WTC11 (cell line): ENCODE measurements around the gene GHR. TPM values are rescaled to one million over a fixed set of nuclear protein-coding genes. Genes with fewer than 3 reads are reported as not detected.

Source experiments
- ATAC-seq: fragments of 200-7000 bp; cut with Tn5 transposase; 2 replicates; pipeline ENCODE4 v1.10.0; 2021; ENCODE audit warnings: mild to moderate bottlenecking, moderate library complexity
- CTCF ChIA-PET: fragments of 300-600 bp; sonication (Branson Sonifier 250); formaldehyde crosslinking; loops from one replicate; lab custom pipeline; 2021; ENCODE audit warnings: antibody characterized with exemption; lab: Charles Lee
- POLR2A ChIA-PET: fragments of 350-600 bp; sonication (Branson Sonifier 250); formaldehyde crosslinking; loops from one replicate; lab custom pipeline; 2021; ENCODE audit warnings: antibody characterized with exemption; lab: Charles Lee
- DNase-seq: peaks from one replicate; pipeline ENCODE4 v3.0.0; 2021; ENCODE audit warnings: low spot score
- H3K27ac Mint-ChIP-seq: 2 replicates; pipeline ENCODE4 v1.8.0; 2021; ENCODE audit warnings: mixed read lengths
- H3K27me3 Mint-ChIP-seq: 2 replicates; pipeline ENCODE4 v1.8.0; 2021; ENCODE audit warnings: low read depth, mild to moderate bottlenecking, moderate library complexity, mixed read lengths
- H3K36me3 Mint-ChIP-seq: 2 replicates; pipeline ENCODE4 v1.8.0; 2021; ENCODE audit warnings: mixed read lengths
- H3K4me1 Mint-ChIP-seq: 2 replicates; pipeline ENCODE4 v1.8.0; 2022; ENCODE audit warnings: mixed read lengths
- H3K4me3 Mint-ChIP-seq: 2 replicates; pipeline ENCODE4 v1.8.0; 2021; ENCODE audit warnings: mild to moderate bottlenecking, moderate library complexity, mixed read lengths
- H3K9me3 Mint-ChIP-seq: 2 replicates; pipeline ENCODE4 v1.8.0; 2021; ENCODE audit warnings: mixed read lengths
- CREB1 ChIP-seq: sonication (generic); formaldehyde crosslinking; IDR thresholded peaks from 2 replicates; pipeline ENCODE4 v1.8.0; 2023; ENCODE audit warnings: mild to moderate bottlenecking, missing genetic modification reagents
- CREM ChIP-seq: sonication (generic); formaldehyde crosslinking; IDR thresholded peaks from 2 replicates; pipeline ENCODE4 v1.8.1; 2022; ENCODE audit warnings: mild to moderate bottlenecking, missing genetic modification reagents, moderate library complexity
- ELF4 ChIP-seq: sonication (generic); formaldehyde crosslinking; IDR thresholded peaks from 2 replicates; pipeline ENCODE4 v1.8.1; 2022; ENCODE audit warnings: low read depth, mild to moderate bottlenecking, moderate library complexity, missing genetic modification reagents
- ERG ChIP-seq: fragments of 250-450 bp; sonication (Bioruptor Pico); IDR thresholded peaks from 2 replicates; pipeline ENCODE4 v1.8.0; 2021; ENCODE audit warnings: mild to moderate bottlenecking
- FOXP1 ChIP-seq: sonication (generic); formaldehyde crosslinking; IDR thresholded peaks from 2 replicates; pipeline ENCODE4 v1.8.0; 2022; ENCODE audit warnings: missing genetic modification reagents, mild to moderate bottlenecking, moderate library complexity, borderline replicate concordance
- GRHL2 ChIP-seq: fragments of 250-450 bp; sonication (Bioruptor Pico); IDR thresholded peaks from 2 replicates; pipeline ENCODE4 v1.8.0; 2022; ENCODE audit warnings: mild to moderate bottlenecking, moderate library complexity; ENCODE audit not compliant: insufficient replicate concordance, severe bottlenecking
- KAT7 ChIP-seq: sonication (generic); formaldehyde crosslinking; IDR thresholded peaks from 2 replicates; pipeline ENCODE4 v1.8.1; 2023; ENCODE audit warnings: missing genetic modification reagents, mild to moderate bottlenecking, borderline replicate concordance
- NFE2L1 ChIP-seq: sonication (generic); formaldehyde crosslinking; IDR thresholded peaks from 2 replicates; pipeline ENCODE4 v1.8.1; 2023; ENCODE audit warnings: missing genetic modification reagents
- NR2C2 ChIP-seq: sonication (generic); formaldehyde crosslinking; IDR thresholded peaks from 2 replicates; pipeline ENCODE4 v1.8.0; 2022; ENCODE audit warnings: mild to moderate bottlenecking, missing genetic modification reagents
- SP1 ChIP-seq: sonication (generic); formaldehyde crosslinking; conservative IDR thresholded peaks from 2 replicates; pipeline ENCODE4 v1.8.1; 2022; ENCODE audit warnings: missing genetic modification reagents
- TP53 ChIP-seq: sonication (generic); formaldehyde crosslinking; IDR thresholded peaks from 2 replicates; pipeline ENCODE4 v1.8.1; 2023; ENCODE audit warnings: mild to moderate bottlenecking, missing genetic modification reagents
- ZBTB21 ChIP-seq: sonication (generic); formaldehyde crosslinking; IDR thresholded peaks from 2 replicates; pipeline ENCODE4 v1.8.1; 2023; ENCODE audit warnings: mild to moderate bottlenecking, missing genetic modification reagents, borderline replicate concordance
- ZNF138 ChIP-seq: sonication (generic); formaldehyde crosslinking; conservative IDR thresholded peaks from 2 replicates; pipeline ENCODE4 v1.8.1; 2022; ENCODE audit warnings: mild to moderate bottlenecking, moderate library complexity, missing genetic modification reagents
- ZNF263 ChIP-seq: sonication (generic); formaldehyde crosslinking; IDR thresholded peaks from 2 replicates; pipeline ENCODE4 v1.8.1; 2022; ENCODE audit warnings: low read depth, mild to moderate bottlenecking, moderate library complexity, missing genetic modification reagents
- ZNF396 ChIP-seq: fragments of 250-450 bp; sonication (Bioruptor Pico); IDR thresholded peaks from 2 replicates; pipeline ENCODE4 v1.8.0; 2021; ENCODE audit warnings: mild to moderate bottlenecking, moderate library complexity, borderline replicate concordance
- total RNA-seq: library from RNA; stranded (reverse); gene quantifications from 3 replicates; pipeline ENCODE4 v1.2.3, GENCODE V29; 2021
- TF ChIP-seq, protein P1 (sequence below): sonication (generic); formaldehyde crosslinking; conservative IDR thresholded peaks from 2 replicates; pipeline ENCODE4 v1.8.1; 2022; ENCODE audit warnings: mild to moderate bottlenecking, missing genetic modification reagents
- TF ChIP-seq, protein P2 (sequence below): fragments of 200-600 bp; IDR thresholded peaks from 2 replicates; pipeline ENCODE4 v1.8.0; 2022; ENCODE audit warnings: antibody characterized with exemption
- TF ChIP-seq, protein P3 (sequence below): fragments of 250-450 bp; sonication (Bioruptor Pico); IDR thresholded peaks from 2 replicates; pipeline ENCODE4 v2.1.2; 2022; ENCODE audit warnings: mild to moderate bottlenecking, moderate library complexity
- TF ChIP-seq, protein P4 (sequence below): fragments of 250-450 bp; sonication (Bioruptor Pico); IDR thresholded peaks from 2 replicates; pipeline ENCODE4 v1.9.0; 2021; ENCODE audit warnings: mild to moderate bottlenecking

The GHR gene
- total RNA-seq, 1 experiment from 2014 or later = 0.57 TPM

- TF ChIP-seq, protein P1, sequence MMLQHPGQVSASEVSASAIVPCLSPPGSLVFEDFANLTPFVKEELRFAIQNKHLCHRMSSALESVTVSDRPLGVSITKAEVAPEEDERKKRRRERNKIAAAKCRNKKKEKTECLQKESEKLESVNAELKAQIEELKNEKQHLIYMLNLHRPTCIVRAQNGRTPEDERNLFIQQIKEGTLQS (CRISPR knock-in tag) = no peak
- no peak for TF ChIP-seq ZNF263 (CRISPR knock-in tag)
- TF ChIP-seq TP53 = no peak
- TF ChIP-seq ZBTB21 (CRISPR knock-in tag) = no peak
- TF ChIP-seq ELF4 (CRISPR knock-in tag) = no peak
- no peak for TF ChIP-seq ZNF138 (CRISPR knock-in tag)
- no peak for TF ChIP-seq CREB1
- TF ChIP-seq SP1 (CRISPR knock-in tag) = no peak
- TF ChIP-seq KAT7 (CRISPR knock-in tag) = no peak
- TF ChIP-seq, protein P2, sequence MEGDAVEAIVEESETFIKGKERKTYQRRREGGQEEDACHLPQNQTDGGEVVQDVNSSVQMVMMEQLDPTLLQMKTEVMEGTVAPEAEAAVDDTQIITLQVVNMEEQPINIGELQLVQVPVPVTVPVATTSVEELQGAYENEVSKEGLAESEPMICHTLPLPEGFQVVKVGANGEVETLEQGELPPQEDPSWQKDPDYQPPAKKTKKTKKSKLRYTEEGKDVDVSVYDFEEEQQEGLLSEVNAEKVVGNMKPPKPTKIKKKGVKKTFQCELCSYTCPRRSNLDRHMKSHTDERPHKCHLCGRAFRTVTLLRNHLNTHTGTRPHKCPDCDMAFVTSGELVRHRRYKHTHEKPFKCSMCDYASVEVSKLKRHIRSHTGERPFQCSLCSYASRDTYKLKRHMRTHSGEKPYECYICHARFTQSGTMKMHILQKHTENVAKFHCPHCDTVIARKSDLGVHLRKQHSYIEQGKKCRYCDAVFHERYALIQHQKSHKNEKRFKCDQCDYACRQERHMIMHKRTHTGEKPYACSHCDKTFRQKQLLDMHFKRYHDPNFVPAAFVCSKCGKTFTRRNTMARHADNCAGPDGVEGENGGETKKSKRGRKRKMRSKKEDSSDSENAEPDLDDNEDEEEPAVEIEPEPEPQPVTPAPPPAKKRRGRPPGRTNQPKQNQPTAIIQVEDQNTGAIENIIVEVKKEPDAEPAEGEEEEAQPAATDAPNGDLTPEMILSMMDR = no peak
- no peak for TF ChIP-seq CREM
- TF ChIP-seq NFE2L1 (CRISPR knock-in tag) = no peak
- no peak for TF ChIP-seq ERG (CRISPR knock-in tag)
- TF ChIP-seq FOXP1 (CRISPR knock-in tag) = no peak
- TF ChIP-seq, protein P3, sequence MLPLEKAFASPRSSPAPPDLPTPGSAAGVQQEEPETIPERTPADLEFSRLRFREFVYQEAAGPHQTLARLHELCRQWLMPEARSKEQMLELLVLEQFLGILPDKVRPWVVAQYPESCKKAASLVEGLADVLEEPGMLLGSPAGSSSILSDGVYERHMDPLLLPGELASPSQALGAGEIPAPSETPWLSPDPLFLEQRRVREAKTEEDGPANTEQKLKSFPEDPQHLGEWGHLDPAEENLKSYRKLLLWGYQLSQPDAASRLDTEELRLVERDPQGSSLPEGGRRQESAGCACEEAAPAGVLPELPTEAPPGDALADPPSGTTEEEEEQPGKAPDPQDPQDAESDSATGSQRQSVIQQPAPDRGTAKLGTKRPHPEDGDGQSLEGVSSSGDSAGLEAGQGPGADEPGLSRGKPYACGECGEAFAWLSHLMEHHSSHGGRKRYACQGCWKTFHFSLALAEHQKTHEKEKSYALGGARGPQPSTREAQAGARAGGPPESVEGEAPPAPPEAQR (CRISPR knock-in tag) = no peak
- TF ChIP-seq, protein P4, sequence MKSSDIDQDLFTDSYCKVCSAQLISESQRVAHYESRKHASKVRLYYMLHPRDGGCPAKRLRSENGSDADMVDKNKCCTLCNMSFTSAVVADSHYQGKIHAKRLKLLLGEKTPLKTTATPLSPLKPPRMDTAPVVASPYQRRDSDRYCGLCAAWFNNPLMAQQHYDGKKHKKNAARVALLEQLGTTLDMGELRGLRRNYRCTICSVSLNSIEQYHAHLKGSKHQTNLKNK (CRISPR knock-in tag) = no peak
- TF ChIP-seq NR2C2 = no peak
- TF ChIP-seq, all 79 proteins: peak for 0
- no peak for ATAC-seq
- POLR2A ChIA-PET = no interaction called here
- no peaks in the 10 kb centered on the region for H3K9me3 Mint-ChIP-seq
- no peaks in the 10 kb centered on the region for H3K36me3 Mint-ChIP-seq
- no peak overlapping the region for H3K4me3 Mint-ChIP-seq
- no peak for DNase-seq
- no peaks in the 10 kb centered on the region for H3K4me1 Mint-ChIP-seq
- H3K27ac Mint-ChIP-seq = no peak overlapping the region
- CTCF ChIA-PET = no interaction called here
- H3K27me3 Mint-ChIP-seq = no peaks in the 10 kb centered on the region
These were observed 10.9 kb downstream of the GHR start for GRCh38 chr5:42434047-42434724.

DNA sequence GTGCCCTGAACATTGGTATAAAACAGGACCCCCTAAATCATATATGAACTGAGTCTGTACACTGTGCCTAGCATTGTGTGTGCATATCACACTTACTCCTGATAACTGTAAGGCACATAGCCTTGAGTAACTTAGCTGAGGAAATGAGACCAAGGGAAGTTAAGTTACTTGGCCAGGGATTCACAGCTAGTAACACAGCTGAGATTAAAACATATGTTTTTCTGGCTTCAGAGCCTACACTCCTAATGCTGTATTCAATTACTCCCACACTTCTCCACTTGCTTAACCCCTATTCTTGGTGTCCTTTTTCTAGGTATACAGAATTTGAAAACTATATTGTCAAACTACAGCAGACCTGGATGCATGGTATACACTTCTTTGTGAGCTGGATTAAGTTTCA is 12.8 kb downstream of the GHR start:
- ChIA-PET POLR2A (no interaction called here), CTCF (no interaction called here)
- no peak overlapping the region for H3K27ac Mint-ChIP-seq
- H3K36me3 Mint-ChIP-seq = no peaks in the 10 kb centered on the region
- no peak overlapping the region for H3K4me3 Mint-ChIP-seq
- no peak for TF ChIP-seq ZNF263 (CRISPR knock-in tag)
- TF ChIP-seq KAT7 (CRISPR knock-in tag) = no peak
- no peak for TF ChIP-seq GRHL2
- no peak for TF ChIP-seq ZNF396 (CRISPR knock-in tag)
- DNase-seq (no peak), ATAC-seq (no peak)
- H3K4me1 Mint-ChIP-seq = no peaks in the 10 kb centered on the region
- H3K27me3 Mint-ChIP-seq = no peaks in the 10 kb centered on the region
- no peaks in the 10 kb centered on the region for H3K9me3 Mint-ChIP-seq
